Epidermal melanocyte (primary cell): ENCODE data around the gene PELI3.

ENCODE experiments used
- DNase-seq: peaks from one replicate; pipeline ENCODE4 v3.0.0; 2011; ENCODE audit warnings: low spot score; ENCODE audit not compliant: insufficient read length

Gene PELI3

DNA sequence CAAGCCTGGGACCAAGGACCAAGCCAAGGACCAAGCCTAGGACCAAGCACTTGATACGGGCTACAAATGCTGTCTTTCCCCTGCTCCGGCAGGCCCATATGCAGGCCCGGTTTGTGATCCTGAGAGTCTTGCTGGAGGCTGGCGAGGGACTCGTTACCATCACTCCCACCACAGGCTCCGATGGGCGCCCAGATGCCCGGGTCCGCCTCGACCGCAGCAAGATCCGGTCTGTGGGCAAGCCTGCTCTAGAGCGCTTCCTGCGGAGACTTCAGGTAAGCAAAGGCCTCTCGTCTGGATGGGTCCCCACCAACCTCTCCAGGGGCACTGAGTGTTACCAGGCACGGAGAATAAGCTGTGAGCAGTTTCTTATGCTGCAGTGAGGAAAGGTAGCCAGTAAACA lies 30.5 kb downstream of the PELI3 start:
- no peak for DNase-seq

- no peak for DNase-seq
These were observed 31.8 kb downstream of the PELI3 start for GRCh38 chr11:66498506-66498905.

- no peak for DNase-seq
These were observed 38.6 kb downstream of the PELI3 start for GRCh38 chr11:66505276-66505816.

DNA sequence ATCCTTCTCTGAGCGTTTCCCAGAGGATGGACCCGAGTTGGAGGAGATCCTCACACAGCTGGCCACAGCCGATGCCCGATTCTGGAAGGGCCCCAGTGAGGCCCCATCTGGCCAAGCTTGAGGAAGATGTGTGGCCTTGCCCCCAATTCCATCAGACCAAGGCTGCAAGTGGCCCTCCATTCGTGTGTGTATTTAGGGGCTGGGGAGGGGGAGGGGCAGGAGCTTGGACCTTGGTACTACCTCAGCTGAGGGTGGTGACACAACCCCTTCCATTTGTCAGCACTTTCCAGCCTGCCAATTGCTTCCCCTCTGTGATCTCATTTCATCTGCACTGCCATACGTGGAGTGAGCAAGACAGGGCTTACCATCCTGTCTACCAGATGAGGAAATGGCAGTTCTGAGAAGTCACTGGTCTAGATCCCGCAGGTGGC lies 42.4 kb downstream of the PELI3 start:
- DNase-seq: no peak

GRCh38 chr11:66510271-66510989 lies 43.7 kb downstream of the PELI3 start, which contains the start of gene BBS1:
Gene BBS1 (plus strand): TSS chr11:66510635. CDS start chr11:66510660, 25 bp downstream.
- peak; percentile 91 for DNase-seq

- DNase-seq: no peak
These were observed 44.3 kb downstream of the PELI3 start for GRCh38 chr11:66510990-66511339.

DNA sequence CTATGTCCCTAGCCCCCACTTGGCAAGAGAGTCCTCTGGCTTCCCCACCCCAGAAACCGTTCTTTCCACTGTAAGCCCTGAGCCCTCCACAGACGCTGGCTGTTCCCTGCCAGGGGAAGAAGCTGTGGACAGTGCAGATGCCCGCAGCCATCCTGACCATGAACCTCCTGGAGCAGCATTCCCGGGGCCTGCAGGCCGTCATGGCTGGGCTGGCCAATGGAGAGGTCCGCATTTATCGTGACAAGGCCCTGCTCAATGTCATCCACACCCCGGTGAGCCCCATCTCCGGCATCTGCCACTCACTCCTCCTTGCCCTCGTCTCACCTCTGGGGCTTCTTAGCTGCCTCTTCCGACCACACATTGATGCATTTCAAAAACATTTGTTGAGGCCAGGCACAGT lies 56.9 kb downstream of the PELI3 start:
- DNase-seq: no peak

- DNase-seq: no peak
These were observed 57.8 kb downstream of the PELI3 start for GRCh38 chr11:66524304-66525040.
